ENCODE results near the gene STMN1.

GRCh38 chr1:25909040-25909439 is 2.8 kb upstream of the STMN1 start:
- TF ChIP-seq CTCF (IDR thresholded peaks at IDR 0.05) (no peak), EP300 (IDR thresholded peaks at IDR 0.05) (no peak)

Measured in esophagus muscularis mucosa (tissue), 3 donors.